K562 (cell line): Measurements from ENCODE around the gene F12. TPM values are rescaled to one million over a fixed set of nuclear protein-coding genes. Genes with fewer than 3 reads are reported as not detected.

Experiments
- CXXC5 ChIP-seq: fragments of 250-450 bp; sonication (Bioruptor Pico); IDR thresholded peaks from 2 replicates; pipeline ENCODE4 v1.8.0; 2022; ENCODE audit warnings: inconsistent platforms, mild to moderate bottlenecking, moderate library complexity
- EHMT2 ChIP-seq: fragments of 450-650 bp; IDR thresholded peaks from 2 replicates; pipeline ENCODE4 v1.6.1; 2018; ENCODE audit warnings: antibody characterized with exemption
- FIP1L1 ChIP-seq: fragments of 200-400 bp; formaldehyde crosslinking; IDR thresholded peaks from 2 replicates; pipeline ENCODE4 v1.6.1; 2018; ENCODE audit warnings: mild to moderate bottlenecking, low read depth, low read length; ENCODE audit not compliant: poor library complexity, severe bottlenecking
- FOXM1 ChIP-seq, 2 experiments: fragments of 450-650 bp in 1 of 2; sonication (generic) in 1 of 2; formaldehyde crosslinking in 1 of 2; IDR thresholded peaks; 2 replicates each; pipeline versions ENCODE4 v1.6.1 to v1.9.0; 2017 to 2022; ENCODE audit warnings: low read depth in 2 of 2, mild to moderate bottlenecking in 2 of 2, missing genetic modification reagents in 1 of 2, moderate library complexity in 1 of 2
- KLF1 ChIP-seq: fragments of 450-650 bp; IDR thresholded peaks from 2 replicates; pipeline ENCODE4 v1.6.1; 2016; ENCODE audit warnings: missing genetic modification characterization, missing compliant biosample characterization
- MCM3 ChIP-seq: fragments of 450-650 bp; IDR thresholded peaks from 2 replicates; pipeline ENCODE4 v1.6.1; 2016
- MEF2D ChIP-seq: conservative IDR thresholded peaks from 2 replicates; pipeline ENCODE4 v1.6.1; 2016; ENCODE audit warnings: low read depth, missing genetic modification characterization, missing compliant biosample characterization
- MYC ChIP-seq, 2 experiments: fragments of 250-450 bp in 1 of 2; sonication (Bioruptor Pico) in 1 of 2; IDR thresholded peaks; 2 replicates each; pipeline versions ENCODE4 v1.5.1 to v1.6.1; 2012 to 2021; ENCODE audit warnings: low read depth in 2 of 2, borderline replicate concordance in 1 of 2, improper control_type of control experiment in 1 of 2, low read length in 1 of 2, mild to moderate bottlenecking in 1 of 2, moderate library complexity in 1 of 2
- RBFOX2 ChIP-seq: fragments of 200-400 bp; formaldehyde crosslinking; IDR thresholded peaks from 2 replicates; pipeline ENCODE4 v1.6.1; 2017; ENCODE audit warnings: low read depth, mild to moderate bottlenecking, low read length, moderate library complexity
- RBM39 ChIP-seq: fragments of 200-400 bp; formaldehyde crosslinking; optimal IDR thresholded peaks from 2 replicates; pipeline ENCODE3; 2018; ENCODE audit warnings: low read depth, low read length
- SMARCA4 ChIP-seq: fragments of 450-650 bp; IDR thresholded peaks from 2 replicates; pipeline ENCODE4 v1.6.1; 2016
- SMARCB1 ChIP-seq: IDR thresholded peaks from 2 replicates; pipeline ENCODE4 v1.6.1; 2011; ENCODE audit warnings: improper control_type of control experiment, low read depth; ENCODE audit not compliant: insufficient read length
- TGIF2 ChIP-seq: sonication (generic); formaldehyde crosslinking; IDR thresholded peaks from 2 replicates; pipeline ENCODE4 v1.8.1; 2022; ENCODE audit warnings: mild to moderate bottlenecking, missing genetic modification reagents, moderate library complexity
- THAP7 ChIP-seq: fragments of 250-450 bp; sonication (Bioruptor Pico); IDR thresholded peaks from 2 replicates; pipeline ENCODE4 v1.5.0; 2021
- ZBTB34 ChIP-seq: fragments of 250-450 bp; sonication (Bioruptor Pico); IDR thresholded peaks from 2 replicates; pipeline ENCODE4 v1.8.0; 2021; ENCODE audit warnings: mild to moderate bottlenecking, moderate library complexity
- ZBTB5 ChIP-seq: fragments of 450-650 bp; IDR thresholded peaks from 2 replicates; pipeline ENCODE4 v1.6.1; 2017; ENCODE audit warnings: antibody characterized with exemption
- ZNF174 ChIP-seq: fragments of 250-450 bp; sonication (Bioruptor Pico); IDR thresholded peaks from 2 replicates; pipeline ENCODE4 v1.4.0; 2020; ENCODE audit warnings: mild to moderate bottlenecking
- ZNF408 ChIP-seq: fragments of 250-450 bp; sonication (Bioruptor Pico); IDR thresholded peaks from 2 replicates; pipeline ENCODE4 v1.4.0; 2020; ENCODE audit warnings: low read depth, mild to moderate bottlenecking, moderate library complexity
- polyA plus RNA-seq, 8 experiments: library from polyadenylated mRNA; depleted of rRNA in 4 of 8; stranded (reverse) in 5 of 8; unstranded in 3 of 8; fragments of >200 nt; fragmentation: Nextera tagmentation in 2 of 8; fragmentation: Illumina TruSeq in 1 of 8; extraction: Ambion mirVana in 2 of 8; extraction: Trizol in 1 of 8; gene quantifications; 2 replicates each; pipeline versions ENCODE4 v1.2.1 to v1.2.3, GENCODE V29; 2011 to 2014; ENCODE audit warnings: inconsistent platforms in 1 of 8, missing spikeins in 1 of 8
- total RNA-seq, 7 experiments: library from RNA; depleted of rRNA in 6 of 7; stranded (reverse); fragments of >200 nt in 6 of 7; fragmentation: Illumina TruSeq in 2 of 7; extraction: Trizol in 2 of 7; gene quantifications; 2 replicates each; pipeline versions ENCODE4 v1.2.1 to v1.2.3, GENCODE V29; 2011 to 2021; ENCODE audit warnings: low replicate concordance in 1 of 7
- TF ChIP-seq, protein P1 (sequence below): fragments of 450-650 bp; formaldehyde crosslinking; IDR thresholded peaks from 2 replicates; pipeline ENCODE4 v1.4.0; 2020; ENCODE audit warnings: mild to moderate bottlenecking, moderate library complexity
- TF ChIP-seq, protein P2 (sequence below): IDR thresholded peaks from 2 replicates; pipeline ENCODE4 v1.6.1; 2011; ENCODE audit not compliant: insufficient read length; ENCODE audit errors: extremely low read depth

F12 gene
- total and polyA plus RNA-seq, 9 of the 15 experiments (the other 6 are each of a cell fraction or from before 2014, with no cell fraction given) = 0.59 to 18.3 (median 3.6) TPM

GRCh38 chr5:177357459-177358351, 51.7 kb downstream of the F12 start, which contains the start of gene RGS14 (continued):
- TF ChIP-seq ZBTB34 (CRISPR knock-in tag) (no peak), RBM39 (no peak), RBFOX2 (peak; percentile 60), KLF1 (no peak), FOXM1 (IDR thresholded peaks at IDR 0.05; ENCODE audit: low read depth) (no peak), FOXM1 (CRISPR knock-in tag; IDR thresholded peaks at IDR 0.05; ENCODE audit: low read depth) (no peak), TGIF2 (no peak), MEF2D (tag) (no peak), SMARCB1 (no peak), MCM3 (0 out of 2 replicates have a peak, but pooled peaks have one; percentile 37), ZNF408 (CRISPR knock-in tag) (no peak), THAP7 (CRISPR knock-in tag) (no peak), ZBTB5 (no peak), CXXC5 (peak; percentile 53; the same call in 1 of the 2 replicates), ZNF174 (no peak), MYC (IDR thresholded peaks at IDR 0.05; ENCODE audit: low read depth, low read length) (0 out of 2 replicates have a peak, but pooled peaks have one; percentile 26), MYC (CRISPR knock-in tag; IDR thresholded peaks at IDR 0.05; ENCODE audit: borderline replicate concordance, low read depth) (no peak), EHMT2 (no peak), SMARCA4 (no peak), FIP1L1 (no peak)
- TF ChIP-seq, protein P1, sequence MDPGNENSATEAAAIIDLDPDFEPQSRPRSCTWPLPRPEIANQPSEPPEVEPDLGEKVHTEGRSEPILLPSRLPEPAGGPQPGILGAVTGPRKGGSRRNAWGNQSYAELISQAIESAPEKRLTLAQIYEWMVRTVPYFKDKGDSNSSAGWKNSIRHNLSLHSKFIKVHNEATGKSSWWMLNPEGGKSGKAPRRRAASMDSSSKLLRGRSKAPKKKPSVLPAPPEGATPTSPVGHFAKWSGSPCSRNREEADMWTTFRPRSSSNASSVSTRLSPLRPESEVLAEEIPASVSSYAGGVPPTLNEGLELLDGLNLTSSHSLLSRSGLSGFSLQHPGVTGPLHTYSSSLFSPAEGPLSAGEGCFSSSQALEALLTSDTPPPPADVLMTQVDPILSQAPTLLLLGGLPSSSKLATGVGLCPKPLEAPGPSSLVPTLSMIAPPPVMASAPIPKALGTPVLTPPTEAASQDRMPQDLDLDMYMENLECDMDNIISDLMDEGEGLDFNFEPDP (CRISPR knock-in tag) = no peak
- TF ChIP-seq, protein P2, sequence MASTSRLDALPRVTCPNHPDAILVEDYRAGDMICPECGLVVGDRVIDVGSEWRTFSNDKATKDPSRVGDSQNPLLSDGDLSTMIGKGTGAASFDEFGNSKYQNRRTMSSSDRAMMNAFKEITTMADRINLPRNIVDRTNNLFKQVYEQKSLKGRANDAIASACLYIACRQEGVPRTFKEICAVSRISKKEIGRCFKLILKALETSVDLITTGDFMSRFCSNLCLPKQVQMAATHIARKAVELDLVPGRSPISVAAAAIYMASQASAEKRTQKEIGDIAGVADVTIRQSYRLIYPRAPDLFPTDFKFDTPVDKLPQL = no peak
